Endothelial cell of umbilical vein (primary cell): ENCODE data around the gene SRGAP3. TPM values are rescaled to one million over a fixed set of nuclear protein-coding genes. Genes with fewer than 3 reads are reported as not detected.

Experiments
- BruUV-seq: library from RNA; stranded (reverse); fragments of 400-500 nt; replicated peaks from 2 replicates; lab custom pipeline; 2021; lab: Mats Ljungman, UMichigan
- CTCF ChIA-PET: fragments of 300-600, 350-600 bp; sonication (Branson Sonifier 250); formaldehyde crosslinking; loops from one replicate; lab custom pipeline; 2021; ENCODE audit warnings: antibody characterized with exemption, inconsistent platforms; lab: Charles Lee
- POLR2A ChIA-PET: fragments of 300-600, 350-600 bp; sonication (Branson Sonifier 250); formaldehyde crosslinking; loops from one replicate; lab custom pipeline; 2021; ENCODE audit warnings: antibody characterized with exemption, inconsistent platforms; lab: Charles Lee
- DNase-seq: peaks from one replicate; pipeline ENCODE4 v3.0.0-alpha.2; 2011; ENCODE audit warnings: low read depth, low spot score
- FAIRE-seq: peaks from 2 replicates; lab custom pipeline; 2011; peaks lifted over from hg19 to GRCh38; lab: Jason Lieb, UNC
- H2AFZ ChIP-seq: 2 replicates; pipeline ENCODE4 v1.6.0; 2012; ENCODE audit warnings: low read depth, low read length, control low read depth, inconsistent platforms
- H3K27ac ChIP-seq: 2 replicates; pipeline ENCODE4 v1.5.1; 2011; ENCODE audit warnings: low read depth, mild to moderate bottlenecking, control low read depth, low read length, moderate library complexity; ENCODE audit not compliant: insufficient read depth
- H3K27me3 ChIP-seq, 2 experiments: 2 replicates each; pipeline versions ENCODE4 v1.6.0 to v1.6.1; 2011; ENCODE audit warnings: low read length in 2 of 2, mixed read lengths in 1 of 2; ENCODE audit not compliant: control insufficient read depth in 2 of 2, insufficient read depth in 2 of 2
- H3K36me3 ChIP-seq, 2 experiments: 2 replicates in 1 of 2; 3 replicates in 1 of 2; pipeline ENCODE4 v1.5.1; 2011; ENCODE audit warnings: low read length in 2 of 2, mild to moderate bottlenecking in 1 of 2, moderate library complexity in 1 of 2; ENCODE audit not compliant: control insufficient read depth in 2 of 2, insufficient read depth in 2 of 2; ENCODE audit errors: extremely low read depth in 1 of 2
- H3K4me1 ChIP-seq: 3 replicates; pipeline ENCODE4 v1.5.1; 2011; ENCODE audit warnings: mild to moderate bottlenecking, low read length; ENCODE audit not compliant: control insufficient read depth, insufficient read depth; ENCODE audit errors: extremely low read depth
- H3K4me2 ChIP-seq: 2 replicates; pipeline ENCODE4 v1.6.1; 2011; ENCODE audit warnings: low read length, control low read depth, mixed read lengths; ENCODE audit not compliant: insufficient read depth
- H3K4me3 ChIP-seq, 3 experiments: fragments of 200-600 bp in 1 of 3; sonication (generic), shearing (Covaris generic) in 1 of 3; replicated peaks in 1 of 3; 2 replicates each; pipeline ENCODE4 v1.5.1; 2011 to 2016; ENCODE audit warnings: control low read depth in 3 of 3, low read length in 3 of 3, mild to moderate bottlenecking in 2 of 3, inconsistent platforms in 1 of 3, low read depth in 1 of 3, moderate library complexity in 1 of 3; ENCODE audit not compliant: insufficient read depth in 1 of 3
- H3K79me2 ChIP-seq: 2 replicates; pipeline ENCODE4 v1.6.0; 2012; ENCODE audit warnings: low read length, inconsistent platforms; ENCODE audit not compliant: control insufficient read depth, insufficient read depth
- H3K9ac ChIP-seq: replicated peaks from 2 replicates; pipeline ENCODE3; 2011; ENCODE audit warnings: low read length, control low read depth; ENCODE audit not compliant: insufficient read depth; ENCODE audit errors: extremely low read depth
- H3K9me1 ChIP-seq: replicated peaks from 3 replicates; pipeline ENCODE4 v1.6.0; 2011; ENCODE audit warnings: mild to moderate bottlenecking, low read length; ENCODE audit not compliant: control insufficient read depth, insufficient read depth; ENCODE audit errors: extremely low read depth
- H3K9me3 ChIP-seq: replicated peaks from 2 replicates; pipeline ENCODE4 v1.5.1; 2012; ENCODE audit warnings: low read length, inconsistent platforms; ENCODE audit not compliant: control insufficient read depth, insufficient read depth
- H4K20me1 ChIP-seq: replicated peaks from 2 replicates; pipeline ENCODE3; 2011; ENCODE audit warnings: mild to moderate bottlenecking, low read length; ENCODE audit not compliant: control insufficient read depth, insufficient read depth; ENCODE audit errors: extremely low read depth
- CTCF ChIP-seq, 2 donors: IDR thresholded peaks; 1 replicate in 1 of 2; 2 replicates in 1 of 2; pipeline ENCODE4 v1.5.1; 2011; ENCODE audit warnings: low read length in 2 of 2, mild to moderate bottlenecking in 2 of 2, moderate library complexity in 2 of 2, control low read depth in 1 of 2, inconsistent platforms in 1 of 2, low read depth in 1 of 2; ENCODE audit not compliant: insufficient read depth in 1 of 2; ENCODE audit errors: extremely low read depth in 1 of 2
- EZH2 ChIP-seq: IDR thresholded peaks from 2 replicates; pipeline ENCODE4 v1.6.1; 2012; ENCODE audit warnings: borderline replicate concordance, low read depth, mild to moderate bottlenecking, moderate library complexity, low read length, inconsistent platforms; ENCODE audit not compliant: severe bottlenecking
- FOS ChIP-seq: IDR thresholded peaks from 2 replicates; pipeline ENCODE4 v1.6.1; 2011; ENCODE audit warnings: mild to moderate bottlenecking, low read length, moderate library complexity, borderline replicate concordance; ENCODE audit not compliant: insufficient read depth
- GATA2 ChIP-seq: IDR thresholded peaks from 2 replicates; pipeline ENCODE4 v1.7.0; 2011; ENCODE audit warnings: low read depth, mild to moderate bottlenecking, moderate library complexity, mixed read lengths, low read length; ENCODE audit not compliant: insufficient read length, insufficient read depth
- JUN ChIP-seq: IDR thresholded peaks from 2 replicates; pipeline ENCODE4 v1.6.1; 2011; ENCODE audit warnings: borderline replicate concordance, low read depth; ENCODE audit not compliant: insufficient read length, insufficient read depth
- MAX ChIP-seq: IDR thresholded peaks from 2 replicates; pipeline ENCODE4 v1.6.1; 2011; ENCODE audit not compliant: insufficient read depth, insufficient read length
- MYC ChIP-seq: IDR thresholded peaks from one replicate; pipeline ENCODE4 v1.6.1; 2011; ENCODE audit warnings: mild to moderate bottlenecking, low read depth, low read length
- POLR2A ChIP-seq: IDR thresholded peaks from 2 replicates; pipeline ENCODE4 v1.6.1; 2012; ENCODE audit warnings: low read depth, mild to moderate bottlenecking, control low read depth, low read length
- POLR2AphosphoS5 ChIP-seq: IDR thresholded peaks from 2 replicates; pipeline ENCODE4 v1.6.1; 2012; ENCODE audit warnings: low read depth, mild to moderate bottlenecking, control low read depth, low read length, moderate library complexity; ENCODE audit not compliant: insufficient read depth
- dilution Hi-C: fragments of 300-500 bp; cut with MboI; formaldehyde crosslinking; loops from one replicate; pipeline ENCODE4 v1.15.0; 2019; ENCODE audit warnings: low sequenced_read_pairs; ENCODE audit not compliant: extremely low pct_ligation_motif_present
- intact Hi-C: fragments of 100-400 bp; cut with micrococcal nuclease; formaldehyde crosslinking; loops from one replicate; pipeline ENCODE4 v1.10.0; 2022
- polyA plus RNA-seq, 4 experiments: library from polyadenylated mRNA; depleted of rRNA in 3 of 4; stranded (reverse) in 3 of 4; unstranded in 1 of 4; fragments of >200 nt; gene quantifications; 2 replicates each; pipeline versions ENCODE4 v1.2.1 to v1.2.3, GENCODE V29; 2011 to 2012; ENCODE audit warnings: missing spikeins in 1 of 4
- total RNA-seq: library from RNA; stranded (reverse); gene quantifications from 2 replicates; pipeline ENCODE4 v1.2.3, GENCODE V29; 2021

The SRGAP3 gene
- total and polyA plus RNA-seq, 2 donors (not counting 3 experiments of a cell fraction or from before 2014, with no cell fraction given) = 0.06 TPM; not detected in 1

GRCh38 chr3:9043063-9043462 is 206.4 kb downstream of the SRGAP3 start:
- no peak for FAIRE-seq
- Histone ChIP-seq H2AFZ (no peak overlapping the region), H3K4me1 (no peaks in the 10 kb centered on the region), H3K9ac (no peak overlapping the region), H3K27ac (no peak overlapping the region), H3K9me1 (no peaks in the 10 kb centered on the region), H3K79me2 (no peaks in the 10 kb centered on the region), H4K20me1 (no peaks in the 10 kb centered on the region), H3K36me3 (no peaks in the 10 kb centered on the region), H3K4me3 (no peak overlapping the region), H3K27me3 (no peaks in the 10 kb centered on the region), H3K4me2 (no peak overlapping the region), H3K9me3 (no peaks in the 10 kb centered on the region)
- ChIA-PET POLR2A (no interaction called here), CTCF (no interaction called here)
- no peak for DNase-seq
- intact Hi-C loops (no loop called here), dilution Hi-C loops (no loop called here)
- TF ChIP-seq EZH2 (no peak), MYC (no peak), POLR2A (no peak), CTCF (IDR thresholded peaks at IDR 0.05; ENCODE audit: extremely low read depth in 1 of 2, insufficient read depth in 1 of 2, low read depth in 1 of 2, low read length in 2 of 2) (no peak), FOS (no peak), POLR2AphosphoS5 (no peak), MAX (no peak), JUN (no peak), GATA2 (no peak)
- BruUV-seq = no TSS peak
